Measurements from ENCODE around the gene NACC2. TPM values are rescaled to one million over a fixed set of nuclear protein-coding genes. Genes with fewer than 3 reads are reported as not detected.

Gene NACC2
- total and polyA plus RNA-seq, 2 donors (not counting 3 experiments of a cell fraction or from before 2014, with no cell fraction given) = 15.8 to 27.1 TPM

GRCh38 chr9:136090056-136090735, 4.9 kb downstream of the NACC2 start:
- Histone ChIP-seq H3K79me2 (ENCODE audit: control insufficient read depth, insufficient read depth, low read length) (peaks cover 91% of the 10 kb centered on the region), H3K9me3 (replicated peaks; ENCODE audit: control insufficient read depth, insufficient read depth, low read length) (no peaks in the 10 kb centered on the region), H3K4me3 (replicated peaks in 1 of 3; ENCODE audit: insufficient read depth in 1 of 3, low read depth in 1 of 3, low read length in 3 of 3) (no peak overlapping the region), H3K4me1 (ENCODE audit: control insufficient read depth, extremely low read depth, insufficient read depth, low read length) (peaks cover 22% of the 10 kb centered on the region), H3K27me3 (ENCODE audit: control insufficient read depth in 2 of 2, insufficient read depth in 2 of 2, low read length in 2 of 2) (no peaks in the 10 kb centered on the region), H2AFZ (ENCODE audit: low read depth, low read length) (no peak overlapping the region), H3K36me3 (ENCODE audit: control insufficient read depth in 2 of 2, extremely low read depth in 1 of 2, insufficient read depth in 2 of 2, low read length in 2 of 2) (no peaks in the 10 kb centered on the region), H3K9ac (replicated peaks; ENCODE audit: extremely low read depth, insufficient read depth, low read length) (no peak overlapping the region), H3K27ac (ENCODE audit: insufficient read depth, low read depth, low read length) (no peak overlapping the region), H4K20me1 (replicated peaks; ENCODE audit: control insufficient read depth, extremely low read depth, insufficient read depth, low read length) (no peaks in the 10 kb centered on the region), H3K9me1 (replicated peaks; ENCODE audit: control insufficient read depth, extremely low read depth, insufficient read depth, low read length) (no peaks in the 10 kb centered on the region), H3K4me2 (ENCODE audit: insufficient read depth, low read length) (no peak overlapping the region)
- dilution Hi-C loops (cut with MboI; ENCODE audit: extremely low pct_ligation_motif_present, low sequenced_read_pairs) = no loop called here
- DNase-seq (ENCODE audit: low read depth, low spot score) = no peak
- CTCF ChIA-PET = interaction anchor here (1.0 to 4.4 kb wide), 29 partner anchors 11 to 177 kb away, joined by 3 to 148 read pairs (median 5); partner anchors contain the start of genes TMEM250 and UBAC1
- intact Hi-C loops (cut with micrococcal nuclease) = loop anchor here (1.0 to 5.0 kb wide), 2 partner anchors 28 to 1648 kb away; partner anchors contain the start of gene TMEM250
- POLR2A ChIA-PET = interaction anchor here (1.1 kb wide), 1 partner anchor 19 kb away, joined by 6 read pairs; no protein-coding TSS in a partner anchor
- BruUV-seq (replicated peaks) = no TSS peak
- TF ChIP-seq CTCF (IDR thresholded peaks at IDR 0.05; ENCODE audit: extremely low read depth in 1 of 2, insufficient read depth in 1 of 2, low read depth in 1 of 2, low read length in 2 of 2) (no peak), POLR2A (IDR thresholded peaks at IDR 0.05; ENCODE audit: low read depth, low read length) (no peak), FOS (IDR thresholded peaks at IDR 0.05; ENCODE audit: borderline replicate concordance, insufficient read depth, low read length) (no peak), MYC (IDR thresholded peaks at IDR 0.05; ENCODE audit: low read depth, low read length) (no peak), GATA2 (IDR thresholded peaks at IDR 0.05; ENCODE audit: insufficient read depth, insufficient read length, low read depth, low read length) (no peak), JUN (IDR thresholded peaks at IDR 0.05; ENCODE audit: borderline replicate concordance, insufficient read depth, insufficient read length, low read depth) (no peak), MAX (IDR thresholded peaks at IDR 0.05; ENCODE audit: insufficient read depth, insufficient read length) (no peak), EZH2 (IDR thresholded peaks at IDR 0.05; ENCODE audit: borderline replicate concordance, low read depth, low read length, severe bottlenecking) (no peak), POLR2AphosphoS5 (IDR thresholded peaks at IDR 0.05; ENCODE audit: insufficient read depth, low read depth, low read length) (no peak)
- no peak for FAIRE-seq
